Activated effector memory CD4-positive, alpha-beta T cell treated with Interleukin-2 at 50 U/mL for 16 hours (primary cell): ENCODE results near the gene STAM2.
"Not testable (repeated sequence)": the region's sequence is repeated elsewhere in the genome, so short reads cannot be mapped to it uniquely, and the experiment has no call there.

Experiments used
- DNase-seq: peaks from one replicate; pipeline ENCODE4 v3.0.0-alpha.2; 2020

Gene STAM2

DNA sequence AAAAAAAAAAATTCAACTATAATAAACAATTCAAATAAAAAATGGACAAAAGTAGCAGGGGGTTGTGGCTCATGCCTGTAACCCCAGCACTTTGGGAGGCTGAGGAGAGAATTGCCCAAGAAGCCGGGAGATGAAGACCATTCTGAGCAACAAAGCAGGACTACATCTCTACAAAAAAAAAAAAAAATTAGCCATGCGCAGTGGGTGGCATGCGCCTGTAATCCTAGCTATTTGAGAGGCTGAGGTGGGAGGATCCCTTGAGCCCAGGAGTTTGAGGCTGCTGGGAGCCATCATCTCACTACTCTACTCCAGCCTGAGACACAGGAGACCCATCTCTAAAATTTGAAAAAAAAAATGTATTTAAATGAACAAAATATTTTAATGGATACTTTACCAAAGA is 72.3 kb downstream of the STAM2 start:
- DNase-seq: no peak

DNA sequence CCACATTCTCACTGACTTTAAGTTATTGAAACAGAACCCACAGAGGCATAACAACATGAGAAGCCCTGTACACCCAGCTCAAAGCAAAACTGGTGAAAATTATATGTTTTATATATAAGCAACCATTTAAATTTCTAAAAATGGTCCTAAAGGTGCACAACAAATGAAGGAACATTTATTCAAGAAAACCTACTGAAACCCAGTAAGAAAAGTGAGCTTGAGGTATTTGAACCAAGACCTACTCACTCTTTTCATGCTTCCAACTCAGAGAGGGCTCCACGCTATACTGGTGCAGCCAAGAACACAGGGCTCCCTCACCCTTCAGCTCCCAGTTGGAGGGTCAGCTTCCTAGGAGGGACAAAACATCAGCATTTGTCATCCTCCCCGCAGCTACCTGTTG is 74.6 kb downstream of the STAM2 start:
- DNase-seq: no peak

DNA sequence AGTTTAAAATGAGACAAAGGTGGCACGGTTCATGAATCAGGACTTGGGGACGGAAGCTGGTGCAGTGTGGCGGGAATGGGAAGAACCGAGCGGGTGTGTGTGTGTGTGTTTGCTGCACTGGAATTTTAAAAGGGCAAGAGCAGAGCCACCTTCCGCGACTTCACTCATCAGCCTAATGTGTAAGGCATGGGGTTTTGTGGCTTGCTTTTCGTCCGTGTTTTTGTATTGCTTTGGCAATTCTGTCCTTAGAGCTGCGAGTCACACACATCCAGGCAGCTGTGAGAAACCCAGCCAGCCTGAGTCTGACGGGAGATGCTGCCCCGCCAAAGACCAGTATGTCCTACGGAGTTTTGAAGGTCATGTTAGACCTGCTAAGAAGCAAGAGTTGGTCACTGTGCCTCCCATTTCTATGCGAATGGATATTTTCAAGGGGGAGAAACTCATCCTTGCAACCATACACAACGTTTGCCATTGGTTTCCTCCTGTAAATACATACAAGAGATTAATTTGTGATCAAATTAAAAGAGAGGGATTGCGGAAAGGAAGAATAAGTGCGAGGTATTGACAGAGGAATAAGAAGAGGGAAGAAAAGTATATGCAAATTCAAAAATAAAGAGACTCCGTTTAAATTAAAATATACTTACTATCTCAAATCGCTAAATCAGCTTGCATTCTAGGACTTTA is 76.1 kb downstream of the STAM2 start:
- DNase-seq: no peak

DNA sequence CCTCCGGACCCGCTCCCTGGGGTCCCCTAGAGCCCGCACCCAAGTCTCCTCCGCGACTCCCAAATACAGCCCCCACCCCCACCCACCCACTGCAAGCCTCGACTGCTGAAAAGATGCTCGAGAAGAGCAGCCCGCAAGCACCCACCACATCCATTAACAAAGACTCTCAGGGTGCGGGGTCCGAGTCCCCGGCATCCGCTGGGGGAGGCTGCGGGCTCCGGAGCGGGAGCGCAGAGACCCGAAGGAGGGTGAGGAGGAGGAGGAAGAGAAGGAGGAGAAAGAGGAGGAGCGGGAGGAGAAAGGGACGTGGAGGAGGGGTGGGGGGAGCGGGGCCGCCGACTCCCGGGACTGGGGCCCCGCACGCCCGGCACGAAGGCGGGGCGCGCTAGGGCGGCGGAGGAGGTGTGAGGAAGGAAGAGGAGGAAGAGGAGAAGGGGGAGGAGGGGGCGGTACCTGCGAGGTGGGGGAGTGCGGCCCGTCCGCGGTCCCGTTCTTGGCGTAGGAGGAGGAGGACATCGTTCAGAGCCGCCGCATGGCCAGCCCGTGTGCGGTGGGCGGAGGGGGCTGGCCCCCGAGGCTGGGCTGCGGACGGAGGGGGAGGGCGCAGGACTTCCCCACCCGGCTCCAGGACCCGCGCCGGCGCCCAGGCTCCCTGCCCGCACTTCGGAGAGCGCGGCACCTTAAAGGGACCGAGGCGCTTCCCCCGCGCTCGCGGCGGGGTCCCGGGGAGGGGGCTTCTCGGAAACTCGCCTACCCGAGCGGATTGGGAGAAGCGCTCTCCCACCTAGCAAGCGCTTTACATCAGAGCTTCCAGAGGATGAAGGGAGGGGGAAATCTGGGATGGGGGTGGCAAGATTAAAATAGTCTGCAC is 76.8 kb downstream of the STAM2 start, which contains the start of gene CACNB4:
CACNB4 (minus strand) TSS at position 549 of the 871 bp plus-strand sequence.
- DNase-seq: no peak

DNA sequence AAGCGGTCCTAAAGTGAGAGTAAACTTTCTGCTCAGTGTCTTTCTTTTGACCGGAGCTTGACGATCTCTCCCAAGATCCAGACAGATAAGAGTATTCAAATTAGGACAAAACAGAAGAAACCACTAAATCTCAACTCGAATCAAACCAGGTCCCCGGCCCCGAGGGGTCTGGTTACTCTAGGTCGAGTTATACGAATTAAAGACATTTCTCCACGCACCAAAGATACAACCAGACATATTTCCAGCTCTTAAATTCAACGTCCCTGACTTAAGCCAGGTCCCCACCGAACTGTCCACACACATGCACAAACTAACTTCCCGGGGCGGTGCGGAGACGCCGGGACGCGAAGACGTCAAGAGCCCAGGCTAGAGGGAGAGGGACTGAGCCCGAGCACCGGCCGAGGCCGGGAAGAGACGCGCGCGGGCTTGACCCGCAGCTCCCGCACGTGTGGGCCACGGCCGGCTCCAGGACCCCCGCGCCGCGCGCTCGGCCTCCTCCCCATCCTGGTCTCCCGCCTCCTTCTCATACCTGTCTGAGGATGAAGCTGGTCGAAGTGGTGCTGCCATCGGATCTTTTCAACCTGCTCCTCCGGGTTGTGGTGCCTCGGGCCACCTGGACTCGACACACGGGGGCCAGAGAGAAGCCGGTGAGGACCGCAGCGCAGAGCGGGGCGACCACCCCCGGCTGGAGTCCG is 77.6 kb downstream of the STAM2 start:
- no peak for DNase-seq

DNA sequence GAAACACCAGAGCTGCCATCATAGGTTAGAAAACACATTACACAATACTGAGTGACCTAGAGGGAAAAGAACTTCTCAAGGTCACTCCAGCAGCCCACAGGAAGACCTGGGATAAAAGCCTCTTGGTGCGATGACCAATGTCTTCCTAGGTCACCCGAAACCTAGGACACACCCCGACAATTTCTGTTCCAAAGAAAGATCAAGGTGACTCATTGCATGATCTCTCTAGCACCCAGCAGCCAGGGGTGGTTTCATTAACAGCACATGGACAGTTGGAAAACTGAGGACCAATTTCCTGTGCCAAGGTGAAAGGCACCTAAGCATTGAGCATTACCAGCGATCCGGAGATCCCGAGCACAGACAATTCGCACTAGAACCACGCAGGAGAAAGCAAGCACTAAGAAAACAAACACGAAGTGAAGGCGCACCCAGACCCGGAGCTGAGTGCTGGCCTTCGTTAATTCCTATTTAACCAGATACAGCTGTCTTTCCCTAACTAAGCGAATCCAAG is 78.2 kb downstream of the STAM2 start:
- no peak for DNase-seq

DNA sequence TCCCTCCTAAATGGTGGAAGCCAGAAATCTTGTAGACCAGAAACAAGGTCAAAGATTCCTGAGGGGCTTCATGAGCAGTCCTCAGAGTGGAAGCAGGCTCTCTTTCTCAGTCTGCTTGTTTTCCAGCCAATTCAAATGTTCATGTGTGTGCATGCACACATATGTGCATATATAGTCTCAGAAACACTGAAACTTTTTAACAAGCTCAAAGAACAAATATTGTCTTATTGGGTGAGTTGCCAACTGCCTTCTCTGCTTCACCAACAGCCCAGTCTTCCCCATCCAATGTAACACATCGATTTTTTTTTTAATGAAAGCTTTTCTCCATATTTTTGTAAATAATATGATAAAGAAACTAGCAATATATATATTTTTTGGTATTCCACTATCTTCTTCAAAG is 80.4 kb downstream of the STAM2 start:
- DNase-seq: no peak

DNA sequence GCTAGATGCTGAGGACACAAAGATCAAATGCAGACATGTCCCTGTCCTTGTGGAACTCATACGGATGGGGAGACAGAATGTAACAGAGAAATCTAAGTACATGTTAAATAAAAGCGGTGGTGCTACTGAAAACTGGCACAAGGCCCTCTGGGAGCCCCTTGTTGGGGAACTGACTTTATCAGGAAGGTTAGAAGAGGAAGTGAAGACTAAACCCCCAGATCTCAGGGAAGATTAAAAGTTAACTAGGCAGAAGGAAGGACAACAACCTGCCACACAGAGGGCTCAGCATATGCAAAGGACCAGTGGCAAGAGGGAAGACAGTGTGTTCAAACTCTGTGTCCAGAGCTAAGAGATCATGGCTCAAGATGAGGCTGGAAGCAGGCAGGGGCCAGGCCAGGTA is 81.5 kb downstream of the STAM2 start:
- no peak for DNase-seq

DNA sequence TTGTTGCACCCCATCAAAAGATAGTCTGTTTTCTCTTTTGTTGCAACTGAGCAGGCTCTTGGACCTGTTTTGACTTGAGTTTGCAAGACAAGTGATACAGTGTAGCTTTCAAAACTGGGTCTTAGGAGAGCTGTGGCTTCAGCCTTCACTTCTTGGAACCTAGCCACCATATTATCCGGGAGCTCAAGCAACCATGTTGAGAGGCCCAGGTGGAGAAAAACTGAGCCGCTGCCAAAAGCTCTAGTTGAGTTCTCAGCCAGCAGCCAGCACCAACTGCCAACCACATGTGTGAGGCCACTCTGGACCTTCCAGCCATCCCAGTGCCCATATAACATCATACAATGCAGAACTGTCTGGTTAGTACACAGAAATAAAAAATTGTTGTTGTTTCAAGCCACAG is 82.1 kb downstream of the STAM2 start:
- no peak for DNase-seq

DNA sequence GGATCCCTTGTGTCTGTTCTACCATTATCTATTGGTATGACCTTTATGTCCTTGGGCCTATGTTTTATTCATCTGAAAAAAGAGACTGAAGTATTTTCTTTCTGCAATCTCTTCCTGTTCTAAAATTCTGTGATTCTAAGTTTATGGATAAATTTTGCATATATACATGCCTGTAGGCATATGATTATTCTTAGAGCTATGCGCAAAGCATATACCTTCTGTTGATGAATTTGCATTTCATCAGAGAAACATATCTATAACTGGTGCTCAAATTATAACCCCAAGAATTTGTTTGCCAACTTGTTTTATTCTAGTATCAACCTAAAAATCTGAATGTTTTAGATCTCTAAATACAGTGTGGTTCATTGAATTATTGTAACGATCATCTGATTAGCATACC is 83.5 kb downstream of the STAM2 start:
- DNase-seq: no peak

DNA sequence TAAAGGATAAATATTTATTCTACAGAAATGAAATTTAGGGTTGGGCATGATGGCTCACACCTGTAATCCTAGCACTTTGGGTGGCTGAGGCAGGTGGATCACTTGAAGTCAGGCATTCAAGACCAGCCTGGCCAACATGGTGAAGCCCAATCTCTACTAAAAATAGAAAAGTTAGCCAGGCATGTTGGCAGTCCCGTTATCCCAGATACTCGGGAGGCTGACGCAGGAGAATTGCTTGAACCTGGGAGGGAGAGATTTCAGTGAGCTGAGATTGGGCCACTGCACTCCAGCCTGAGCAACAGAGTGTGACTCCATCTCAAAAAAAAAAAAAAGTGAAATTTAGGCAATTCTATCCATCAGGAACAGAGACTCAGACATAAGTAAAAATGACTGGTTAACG is 84.8 kb downstream of the STAM2 start:
- DNase-seq: not testable (repeated sequence)

DNA sequence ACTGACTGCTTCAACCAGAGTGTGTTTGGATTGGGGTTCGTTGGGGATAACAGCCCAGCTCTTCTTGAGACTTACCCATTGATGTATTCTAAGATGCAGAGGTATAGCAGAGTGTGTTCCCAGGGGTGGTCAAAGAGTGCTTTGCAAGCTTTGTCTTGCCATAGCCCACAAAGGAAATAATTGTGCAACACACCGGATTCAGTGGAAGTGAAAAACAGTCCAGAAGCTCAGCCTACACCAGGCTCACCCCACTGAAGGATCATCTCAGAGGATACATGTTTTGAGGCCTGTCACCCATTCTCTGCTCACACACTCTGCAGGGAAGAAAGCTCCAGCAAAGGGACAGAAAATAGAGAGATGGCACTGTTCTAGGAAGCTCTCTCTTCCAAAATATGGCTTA is 86.3 kb downstream of the STAM2 start:
- DNase-seq: no peak

DNA sequence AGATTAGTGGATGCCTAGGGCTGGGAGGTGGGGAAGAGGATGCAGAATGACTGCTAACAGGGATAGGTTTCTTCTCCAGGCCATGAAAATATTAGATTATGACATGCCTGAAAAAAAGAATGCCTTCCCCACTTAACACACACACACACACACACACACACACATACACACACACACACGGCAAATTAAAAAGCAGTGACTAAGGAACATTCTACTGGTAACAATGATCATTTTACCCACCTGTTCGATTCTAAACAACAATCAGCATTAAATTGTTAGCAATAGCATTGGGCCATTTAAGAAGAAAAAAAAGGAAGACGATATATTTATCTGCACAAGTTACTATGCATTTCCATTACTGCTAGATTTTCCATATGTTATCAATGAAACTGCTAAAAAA is 87.6 kb downstream of the STAM2 start:
- no peak for DNase-seq

DNA sequence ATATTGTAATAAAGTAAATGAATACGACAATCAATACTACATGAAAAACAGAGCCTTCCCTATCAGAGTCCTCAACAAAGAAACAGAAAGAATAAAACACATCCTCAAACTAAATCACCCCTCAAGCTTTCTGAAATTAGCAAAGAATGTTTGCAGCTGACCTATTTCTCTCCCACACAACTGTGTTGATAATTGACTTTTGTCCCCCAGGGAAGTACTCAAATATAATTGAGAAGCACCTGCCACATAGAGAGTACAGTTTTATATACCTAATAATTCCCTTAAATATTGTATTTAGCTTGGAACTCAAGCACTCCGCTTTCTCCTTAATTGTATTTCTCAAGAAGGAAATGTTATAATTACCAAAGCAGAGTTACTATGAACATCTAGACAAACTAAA is 89.3 kb downstream of the STAM2 start:
- DNase-seq: no peak

DNA sequence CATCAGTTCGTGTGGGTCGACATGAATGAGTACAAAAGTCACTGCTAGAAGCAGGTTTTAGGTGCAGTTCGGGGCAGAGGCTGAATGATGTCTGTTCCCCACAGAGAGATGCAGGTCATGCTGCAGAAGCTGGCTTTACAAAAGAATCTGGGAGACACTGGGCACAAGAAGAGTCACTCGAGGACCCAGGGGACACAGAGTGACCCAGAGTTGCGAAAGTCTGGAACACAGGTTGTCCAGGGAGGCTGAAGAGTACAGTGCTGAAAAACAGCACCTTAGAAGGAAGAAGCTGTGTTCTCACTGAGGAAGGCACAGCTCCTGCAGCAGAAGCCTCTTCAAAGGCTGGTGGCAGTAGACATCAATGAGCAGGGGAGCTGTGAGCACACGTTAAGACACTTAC is 91.5 kb downstream of the STAM2 start:
- no peak for DNase-seq

DNA sequence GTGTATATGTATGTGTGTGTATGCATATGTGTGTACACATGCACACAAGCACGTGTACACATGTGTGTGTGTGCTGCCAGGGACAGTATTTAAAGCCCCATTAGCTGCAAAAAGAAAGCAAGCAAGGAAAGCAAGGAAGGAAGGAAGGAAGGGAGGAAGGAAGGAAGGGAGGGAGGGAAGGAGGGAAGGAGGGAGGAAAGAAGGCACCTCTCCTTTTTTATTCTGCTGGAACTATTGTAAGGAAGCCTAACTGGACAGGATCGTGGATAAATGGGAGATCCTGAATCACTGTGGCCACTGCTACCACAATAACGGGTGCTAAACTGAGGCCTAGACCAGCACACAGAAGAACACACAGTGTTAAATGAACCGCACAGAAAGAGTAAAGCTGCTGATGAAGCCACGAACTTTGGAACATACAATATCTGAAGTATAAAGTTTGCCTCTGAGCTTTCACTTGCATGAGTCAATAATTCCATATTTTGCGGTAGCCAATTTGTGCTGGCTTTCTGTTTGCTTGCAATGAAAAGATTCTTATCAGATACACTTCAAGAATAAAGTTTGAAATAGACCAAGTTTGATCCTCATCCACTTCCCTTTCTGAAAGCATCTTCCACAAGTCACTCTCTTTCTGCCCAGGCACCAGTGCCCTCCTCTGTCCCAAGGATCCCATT is 92.2 kb downstream of the STAM2 start:
- no peak for DNase-seq

DNA sequence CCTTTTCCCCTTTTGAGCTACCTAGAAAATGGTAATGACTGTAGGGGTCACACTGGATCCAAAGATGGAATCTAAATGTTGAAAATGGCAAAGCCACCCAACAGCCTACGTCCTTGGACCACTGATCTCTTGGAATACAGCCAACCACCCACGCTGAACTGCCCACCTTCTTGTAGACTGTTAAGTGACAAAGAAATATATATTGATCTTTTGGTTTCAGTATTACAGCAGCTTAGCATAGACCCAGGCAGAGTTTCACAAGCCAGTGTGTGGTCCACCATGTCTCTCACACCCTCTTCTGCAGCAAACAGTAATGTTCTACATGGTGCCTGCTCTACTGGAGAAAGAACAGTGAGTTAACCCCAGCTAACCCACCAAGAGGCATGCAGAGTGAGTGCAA is 96.9 kb downstream of the STAM2 start:
- no peak for DNase-seq

DNA sequence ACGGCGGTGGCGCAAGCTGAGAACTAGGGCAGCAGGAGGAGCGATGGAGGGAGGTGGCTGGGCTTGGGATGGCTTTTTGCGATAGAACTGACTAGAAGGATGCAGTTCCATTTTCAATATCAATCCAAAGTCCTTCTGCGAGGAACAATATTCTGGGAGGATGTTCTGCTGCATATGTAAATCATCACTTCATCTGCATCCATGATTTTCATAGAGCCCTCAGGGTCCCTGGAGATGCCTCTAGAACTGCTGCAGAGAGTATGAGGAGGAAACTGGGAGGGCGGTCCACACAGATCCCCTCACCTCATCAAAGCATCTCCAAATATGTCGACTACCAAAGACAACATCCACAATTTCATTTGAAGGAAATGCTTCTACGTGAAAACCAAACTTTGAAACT is 97.5 kb downstream of the STAM2 start:
- DNase-seq: no peak

DNA sequence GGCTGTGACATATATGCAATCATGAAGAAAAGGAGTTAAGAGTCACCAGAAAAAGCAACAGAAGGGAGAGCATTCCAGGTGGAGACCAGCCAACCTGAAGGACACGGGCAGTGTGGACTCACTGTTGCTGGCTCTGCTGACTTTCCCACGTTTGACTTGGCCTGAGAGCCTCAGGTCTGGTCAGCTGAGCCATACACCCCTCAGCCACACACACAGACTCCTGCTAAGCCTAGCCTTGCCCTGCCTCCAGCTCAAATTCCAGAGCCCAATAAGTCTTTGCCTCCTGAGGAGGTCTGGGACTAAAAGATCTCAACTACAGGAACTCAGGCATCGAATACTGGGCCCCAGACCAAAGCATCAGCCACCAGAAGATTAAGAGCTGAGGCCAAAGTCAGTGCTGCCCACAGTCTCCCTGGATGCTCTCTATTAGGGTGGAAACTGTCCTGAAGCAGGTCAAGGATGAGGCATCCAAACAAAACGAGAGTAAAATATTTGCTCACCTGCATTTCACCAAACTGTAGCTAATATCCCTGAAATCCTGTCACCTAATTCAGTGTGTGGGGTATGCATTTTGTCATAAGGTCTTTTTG is 100.0 kb downstream of the STAM2 start:
- no peak for DNase-seq

DNA sequence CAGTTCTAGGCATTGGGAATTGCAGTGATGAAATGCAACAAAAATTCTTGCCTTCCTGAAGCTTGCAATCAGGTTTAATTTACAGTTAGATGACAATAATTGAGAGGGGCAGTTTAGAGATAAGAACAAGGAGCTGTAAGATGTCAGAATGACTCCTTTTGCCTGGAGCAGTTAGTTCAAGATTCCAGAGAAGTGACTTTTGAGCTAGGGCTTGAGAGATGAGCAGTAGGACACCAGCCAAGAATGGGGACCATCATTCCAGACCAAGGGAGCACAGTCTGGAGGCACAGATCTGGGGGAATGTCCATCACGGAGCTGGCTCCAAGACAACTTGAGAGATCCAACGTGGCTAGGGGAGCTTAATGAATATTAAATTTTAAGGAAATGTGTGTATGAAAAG is 103.6 kb downstream of the STAM2 start:
- DNase-seq: no peak

DNA sequence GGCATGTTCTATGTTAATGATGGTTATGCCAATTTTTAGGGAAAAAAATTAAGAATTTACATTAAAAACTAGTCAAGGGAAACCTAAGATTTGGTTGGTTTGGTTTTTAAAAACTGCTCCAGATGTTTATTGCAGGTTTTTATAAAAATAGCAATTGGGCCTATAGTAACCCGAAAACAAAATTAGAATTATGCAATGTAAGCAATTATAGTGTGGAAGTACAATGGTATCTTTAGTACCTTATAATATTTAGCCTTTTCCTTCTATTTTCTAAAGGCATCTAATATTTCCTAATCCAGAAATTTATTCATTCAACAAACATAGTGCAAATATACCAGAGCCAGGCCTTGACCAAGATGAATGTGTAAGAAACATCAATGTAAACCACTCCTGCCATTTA is 104.0 kb downstream of the STAM2 start:
- DNase-seq: no peak

DNA sequence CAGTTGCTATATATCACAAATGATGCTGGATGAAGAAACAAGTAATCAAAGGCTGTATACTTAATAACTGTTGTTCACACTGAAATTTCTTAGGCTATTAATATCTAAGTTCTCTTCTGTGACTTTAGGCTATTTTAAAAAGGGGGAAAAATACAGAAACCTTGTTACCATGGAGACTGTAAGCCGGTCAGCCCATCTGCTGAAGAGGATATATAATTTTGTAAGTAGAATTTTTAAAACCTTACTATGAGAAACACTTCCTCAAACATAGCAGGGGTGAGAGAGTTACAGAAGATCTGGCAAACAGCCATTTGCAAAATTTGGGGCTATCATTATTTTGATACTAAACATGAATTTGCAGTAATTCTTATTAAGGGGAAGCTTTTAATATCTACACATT is 104.5 kb downstream of the STAM2 start:
- no peak for DNase-seq

DNA sequence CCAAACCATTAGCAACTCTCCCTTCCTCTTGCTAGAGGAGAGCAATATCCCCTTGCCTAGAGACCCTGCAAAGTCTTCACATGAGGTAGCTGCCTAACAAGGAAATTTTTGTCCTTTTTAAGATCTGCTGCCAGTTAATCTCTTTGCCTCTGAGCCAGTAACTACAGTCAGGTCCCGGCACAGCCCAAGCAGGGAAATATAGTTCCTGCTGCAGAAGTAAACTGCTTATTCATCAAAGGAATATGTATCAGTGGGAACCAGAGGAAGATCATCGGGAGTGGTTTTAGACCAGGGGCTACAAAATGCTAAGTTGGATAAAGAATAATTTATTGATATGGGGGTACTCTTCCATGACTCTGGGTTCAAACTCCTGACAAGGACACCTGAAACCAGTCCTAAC is 107.3 kb downstream of the STAM2 start:
- DNase-seq: no peak
